ENCODE measurements around the gene GOLPH3. TPM values are rescaled to one million over a fixed set of nuclear protein-coding genes. Genes with fewer than 3 reads are reported as not detected.

The GOLPH3 gene
- total and polyA plus RNA-seq, 2 experiments from 2014 or later, result 68.5 to 96.1 TPM

GRCh38 chr5:32159328-32160072 is 14.6 kb downstream of the GOLPH3 start:
- no peak for DNase-seq (ENCODE audit: low spot score)
- Histone ChIP-seq H3F3A (replicated peaks; ENCODE audit: low read depth) (no peaks in the 10 kb centered on the region), H3K27me3 (ENCODE audit: insufficient read depth) (no peaks in the 10 kb centered on the region), H3K4me3 (no peak overlapping the region), H3K79me2 (replicated peaks; ENCODE audit: insufficient read depth) (peaks cover 99% of the 10 kb centered on the region), H3K4me2 (no peak overlapping the region), H2AFZ (no peak overlapping the region), H3K9me2 (ENCODE audit: insufficient read depth) (no peaks in the 10 kb centered on the region), H4K20me1 (replicated peaks; ENCODE audit: insufficient read depth) (peaks cover 74% of the 10 kb centered on the region), H3K36me3 (ENCODE audit: insufficient read depth) (no peaks in the 10 kb centered on the region), H3K27ac (ENCODE audit: low read depth) (no peak overlapping the region), H3K4me1 (ENCODE audit: insufficient read depth) (peaks cover 10% of the 10 kb centered on the region)
- peaks cover 6% of the 10 kb centered on the region; the same call in 1 of the 3 replicates for H3K9me3 Mint-ChIP-seq
- TF ChIP-seq ZNF462 (CRISPR knock-in tag; IDR thresholded peaks at IDR 0.05) (no peak), NANOG (IDR thresholded peaks at IDR 0.05; ENCODE audit: borderline replicate concordance) (no peak), EZH2phosphoT487 (IDR thresholded peaks at IDR 0.05; ENCODE audit: unreplicated experiment) (no peak), ZNF331 (CRISPR knock-in tag; IDR thresholded peaks at IDR 0.05; ENCODE audit: low read depth) (no peak), POLR2AphosphoS5 (IDR thresholded peaks at IDR 0.05; ENCODE audit: low read depth) (no peak), ZNF114 (CRISPR knock-in tag; IDR thresholded peaks at IDR 0.05) (no peak), REST (IDR thresholded peaks at IDR 0.05; ENCODE audit: unreplicated experiment) (no peak), CTCF (conservative IDR thresholded peaks at IDR 0.05; ENCODE audit: low read depth in 2 of 2) (no peak), CREB1 (CRISPR knock-in tag; IDR thresholded peaks at IDR 0.05; ENCODE audit: low read depth) (no peak), EZH2 (IDR thresholded peaks at IDR 0.05; ENCODE audit: low read depth, unreplicated experiment) (no peak)
- TF ChIP-seq, protein P1, sequence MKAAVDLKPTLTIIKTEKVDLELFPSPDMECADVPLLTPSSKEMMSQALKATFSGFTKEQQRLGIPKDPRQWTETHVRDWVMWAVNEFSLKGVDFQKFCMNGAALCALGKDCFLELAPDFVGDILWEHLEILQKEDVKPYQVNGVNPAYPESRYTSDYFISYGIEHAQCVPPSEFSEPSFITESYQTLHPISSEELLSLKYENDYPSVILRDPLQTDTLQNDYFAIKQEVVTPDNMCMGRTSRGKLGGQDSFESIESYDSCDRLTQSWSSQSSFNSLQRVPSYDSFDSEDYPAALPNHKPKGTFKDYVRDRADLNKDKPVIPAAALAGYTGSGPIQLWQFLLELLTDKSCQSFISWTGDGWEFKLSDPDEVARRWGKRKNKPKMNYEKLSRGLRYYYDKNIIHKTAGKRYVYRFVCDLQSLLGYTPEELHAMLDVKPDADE (IDR thresholded peaks at IDR 0.05), result no peak
- H3K4me1 Mint-ChIP-seq, result peaks cover 4% of the 10 kb centered on the region; the same call in 2 of the 3 replicates
- ATAC-seq, result no peak
- no peak overlapping the region for H3K4me3 Mint-ChIP-seq
- peaks cover 19% of the 10 kb centered on the region for H3K36me3 Mint-ChIP-seq (ENCODE audit: low read depth)
- H3K27ac Mint-ChIP-seq, result no peak overlapping the region
- no peaks in the 10 kb centered on the region for H3K27me3 Mint-ChIP-seq (ENCODE audit: insufficient read depth, low read depth, poor library complexity)

Measured in GM23338 (cell line).